GM23248 (cell line): Measurements from ENCODE around the gene PKIB.

Source experiments
- EZH2 ChIP-seq: fragments of 200-600 bp; sonication (generic); IDR thresholded peaks from 2 replicates; pipeline ENCODE4 v1.6.1; 2018; ENCODE audit warnings: antibody characterized with exemption, mild to moderate bottlenecking; ENCODE audit not compliant: insufficient read depth, poor library complexity, severe bottlenecking
- EZH2phosphoT487 ChIP-seq: fragments of 200-600 bp; sonication (generic); IDR thresholded peaks from 2 replicates; pipeline ENCODE4 v1.6.1; 2018; ENCODE audit warnings: antibody characterized with exemption, moderate library complexity, mild to moderate bottlenecking, low read depth; ENCODE audit not compliant: insufficient read depth

DNA sequence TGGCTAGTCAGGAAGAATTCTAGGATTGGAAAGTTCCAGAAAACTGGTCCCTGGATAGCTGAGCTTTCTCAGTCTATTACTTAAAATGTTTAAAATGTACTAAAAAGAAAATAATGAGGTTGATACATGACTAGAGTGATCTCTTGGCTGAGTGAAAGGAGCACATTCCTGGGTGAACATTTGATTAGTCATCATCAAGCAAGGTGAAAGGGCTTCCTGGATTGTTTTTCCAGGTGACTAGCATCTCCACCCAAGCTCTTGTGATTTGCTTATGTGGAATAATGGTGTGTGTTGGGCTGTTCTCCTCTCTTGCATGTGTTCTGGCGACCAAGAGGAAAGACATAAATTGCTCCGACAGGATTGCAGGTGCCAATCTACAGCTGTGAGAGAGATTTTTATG, 42.9 kb downstream of the PKIB start:
- TF ChIP-seq EZH2phosphoT487 = no peak
- TF ChIP-seq EZH2 = no peak
